H7 (cell line): Measurements from ENCODE around the gene FER. TPM values are rescaled to one million over a fixed set of nuclear protein-coding genes. Genes with fewer than 3 reads are reported as not detected.
A peak's percentile ranks its signal among the peaks of the same experiment; 100 is the strongest.

Experiments
- DNase-seq: peaks from one replicate; pipeline ENCODE4 v3.0.0; 2012
- H3K27me3 ChIP-seq: 2 replicates; pipeline ENCODE4 v1.6.0; 2011; ENCODE audit warnings: mild to moderate bottlenecking, low read length; ENCODE audit not compliant: control insufficient read depth, insufficient read depth
- H3K36me3 ChIP-seq: replicated peaks from 2 replicates; pipeline ENCODE4 v1.5.1; 2011; ENCODE audit warnings: low read length; ENCODE audit not compliant: control insufficient read depth, insufficient read depth
- H3K4me3 ChIP-seq: 2 replicates; pipeline ENCODE4 v1.5.1; 2011; ENCODE audit warnings: low read depth, mild to moderate bottlenecking, control low read depth, low read length, moderate library complexity; ENCODE audit not compliant: insufficient read depth
- total RNA-seq: library from RNA; depleted of rRNA; stranded (reverse); fragments of >200 nt; shearing (Covaris generic); gene quantifications from 2 replicates; pipeline ENCODE4 v1.2.3, GENCODE V29; 2014

The FER gene
- total RNA-seq, 1 experiment from 2014 or later = 6.7 TPM

DNA sequence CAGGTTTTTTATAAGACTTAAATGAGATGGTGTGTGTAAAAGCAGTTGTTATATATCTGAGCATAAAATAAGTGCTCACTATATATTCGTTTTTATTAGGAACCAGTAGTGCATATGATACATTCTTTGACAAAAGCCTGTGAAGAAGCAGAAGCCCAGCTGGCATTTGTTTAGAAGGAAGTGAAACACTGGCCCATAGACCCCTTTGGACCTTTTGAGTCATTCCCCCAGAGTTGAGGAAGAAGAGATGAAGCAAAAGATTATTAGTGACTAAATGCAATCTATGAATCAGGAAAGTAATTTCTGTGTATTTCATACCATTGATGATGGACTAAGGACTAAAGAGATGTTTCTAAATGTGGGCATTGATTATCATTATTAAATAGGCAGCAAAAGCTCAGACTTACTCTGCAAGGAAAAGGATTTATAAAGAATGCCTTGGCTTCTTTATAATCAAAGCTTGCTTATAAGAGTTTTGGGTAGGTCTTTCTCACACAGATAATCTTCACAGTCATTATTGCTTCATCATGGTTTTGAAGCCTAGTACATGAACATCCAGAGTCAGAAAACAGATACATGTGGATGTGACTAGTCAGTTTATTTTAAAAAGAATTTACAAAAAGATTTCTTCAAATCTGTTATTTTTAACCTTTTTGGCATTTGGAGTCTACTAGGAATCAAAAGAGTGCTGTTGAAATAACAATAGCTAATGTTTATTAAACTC, 16.9 kb upstream of the FER start:
- Histone ChIP-seq H3K36me3 (no peaks in the 10 kb centered on the region), H3K27me3 (no peaks in the 10 kb centered on the region), H3K4me3 (no peak overlapping the region)
- DNase-seq = no peak

DNA sequence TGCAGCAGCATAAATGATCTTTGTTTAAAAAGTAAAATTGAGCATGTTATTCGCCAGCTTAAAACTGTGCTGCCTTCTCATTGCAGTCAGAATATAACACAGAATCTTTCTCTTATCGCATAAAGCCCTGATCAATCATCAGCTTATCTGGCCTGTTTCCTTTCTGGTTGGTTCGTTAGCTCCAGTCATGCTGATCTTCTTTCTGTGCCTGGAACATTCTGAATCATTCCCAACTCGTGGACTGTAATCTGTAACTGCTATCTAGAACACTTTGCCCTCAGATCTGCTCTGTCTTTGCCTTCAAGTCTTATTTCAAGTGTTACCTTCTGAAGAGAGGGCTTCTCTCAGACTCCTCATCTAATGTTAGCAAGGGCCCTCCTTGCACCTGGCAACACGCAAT, 11.9 kb upstream of the FER start:
- no peak for DNase-seq
- no peaks in the 10 kb centered on the region for H3K27me3 ChIP-seq
- no peak overlapping the region for H3K4me3 ChIP-seq
- no peaks in the 10 kb centered on the region for H3K36me3 ChIP-seq

DNA sequence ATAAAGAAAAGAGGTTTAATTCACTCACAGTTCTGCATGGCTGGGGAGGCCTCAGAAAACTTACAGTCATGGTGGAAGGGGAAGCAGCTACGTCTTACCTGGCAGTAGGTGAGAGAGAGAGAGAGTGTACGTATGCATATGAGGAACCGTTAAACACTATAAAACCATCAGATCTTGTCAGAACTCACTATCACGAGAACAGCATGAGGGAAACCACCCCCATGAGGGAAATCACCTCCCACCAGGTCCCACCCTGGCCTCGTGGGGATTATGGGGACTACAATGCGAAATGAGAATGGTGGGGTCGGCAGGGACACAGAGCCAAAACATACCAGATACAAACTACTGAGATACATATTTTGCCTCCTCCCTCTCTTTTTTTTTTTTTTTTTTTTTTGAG, 10.8 kb upstream of the FER start:
- H3K36me3 ChIP-seq = no peaks in the 10 kb centered on the region
- no peak for DNase-seq
- H3K4me3 ChIP-seq = no peak overlapping the region
- H3K27me3 ChIP-seq = no peaks in the 10 kb centered on the region

- H3K36me3 ChIP-seq = no peaks in the 10 kb centered on the region
- DNase-seq = no peak
- no peaks in the 10 kb centered on the region for H3K27me3 ChIP-seq
- no peak overlapping the region for H3K4me3 ChIP-seq
Observed at GRCh38 chr5:108739376-108739775, 8.3 kb upstream of the FER start.

DNA sequence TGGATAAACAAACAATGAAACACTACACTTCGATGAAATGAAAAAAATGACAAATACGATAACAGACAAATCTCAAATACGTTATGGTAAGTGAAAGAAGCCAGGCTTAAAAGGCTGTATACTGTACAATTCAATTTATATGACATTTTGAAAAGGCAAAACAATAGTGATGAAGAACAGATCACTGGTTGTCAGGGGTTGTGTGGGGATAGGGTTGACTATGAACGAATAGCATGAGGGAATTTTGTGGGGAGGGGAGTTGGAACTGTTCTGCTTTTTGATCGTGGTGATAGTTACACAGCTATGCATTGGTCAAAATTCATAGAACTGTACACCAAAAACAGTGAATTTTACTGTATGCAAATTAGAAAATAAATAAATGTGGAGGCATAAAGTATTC, 7.8 kb upstream of the FER start:
- H3K36me3 ChIP-seq = no peaks in the 10 kb centered on the region
- H3K27me3 ChIP-seq = no peaks in the 10 kb centered on the region
- no peak overlapping the region for H3K4me3 ChIP-seq
- no peak for DNase-seq

GRCh38 chr5:108743319-108743718, 4.4 kb upstream of the FER start:
- no peaks in the 10 kb centered on the region for H3K27me3 ChIP-seq
- H3K4me3 ChIP-seq = no peak overlapping the region
- no peaks in the 10 kb centered on the region for H3K36me3 ChIP-seq
- no peak for DNase-seq

DNA sequence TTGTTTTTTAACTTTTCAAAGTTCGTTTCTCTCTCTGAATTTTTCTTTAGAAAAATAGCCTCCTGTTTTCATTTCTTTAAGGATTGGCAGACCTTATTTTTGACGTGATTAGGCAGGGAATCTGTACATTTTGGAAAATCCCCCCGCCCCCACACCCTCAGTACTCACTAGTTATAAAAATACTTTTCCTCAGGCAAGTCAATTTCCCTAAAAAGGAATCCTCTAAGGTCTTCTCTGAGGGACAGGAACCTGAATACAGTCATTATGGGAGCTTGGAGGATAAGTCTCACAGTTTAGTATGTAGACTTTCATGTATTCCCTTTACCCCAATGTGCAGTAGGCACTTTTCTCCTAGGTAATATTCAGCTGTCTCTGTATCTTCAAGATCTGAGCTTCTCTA, 3.9 kb upstream of the FER start:
- Histone ChIP-seq H3K4me3 (no peak overlapping the region), H3K27me3 (no peaks in the 10 kb centered on the region), H3K36me3 (no peaks in the 10 kb centered on the region)
- DNase-seq = no peak

- Histone ChIP-seq H3K36me3 (no peaks in the 10 kb centered on the region), H3K4me3 (peak overlapping the region; percentile 79), H3K27me3 (no peaks in the 10 kb centered on the region)
- no peak for DNase-seq
Observed at GRCh38 chr5:108747111-108747773, 455 bp upstream of the FER start.

DNA sequence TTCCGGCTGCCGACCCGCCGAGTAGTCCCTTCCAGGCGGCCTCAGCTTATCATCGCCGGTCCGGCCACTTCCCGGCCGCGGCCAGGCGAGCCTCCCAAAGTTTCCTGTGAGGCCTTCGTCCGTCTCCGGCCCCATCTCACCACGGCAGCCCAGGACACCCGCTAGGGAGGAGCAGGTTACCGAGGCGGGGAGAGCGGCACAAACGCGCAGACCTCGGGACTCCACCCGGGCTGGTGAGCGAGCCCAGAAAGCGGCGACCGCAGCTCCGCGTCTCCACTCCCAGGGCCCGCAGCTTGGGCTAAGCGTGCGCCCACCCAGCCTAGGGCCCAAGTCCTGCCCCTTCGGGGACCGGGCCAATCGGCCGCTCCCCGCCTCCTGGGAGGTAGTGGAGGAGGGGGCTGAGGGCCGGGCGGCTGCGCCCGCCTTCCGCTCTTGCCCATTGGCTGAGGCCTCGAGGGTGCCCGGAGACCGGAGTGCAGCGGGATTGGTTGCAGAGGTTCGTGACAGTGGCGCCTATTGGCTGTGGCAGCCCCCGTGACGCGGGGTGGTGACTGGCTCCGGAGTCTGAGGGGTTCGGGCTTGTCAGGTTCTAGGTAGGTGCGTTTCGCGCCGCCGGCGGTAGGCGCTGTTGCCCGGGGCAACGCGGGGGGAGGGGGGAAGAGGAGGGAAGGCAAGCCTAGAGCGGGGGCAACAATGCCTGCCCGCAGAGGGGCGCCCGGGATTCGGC, 867 bp downstream of the FER start:
- Histone ChIP-seq H3K27me3 (no peaks in the 10 kb centered on the region), H3K36me3 (no peaks in the 10 kb centered on the region), H3K4me3 (peak overlapping the region; percentile 79)
- DNase-seq = peak; percentile 97

DNA sequence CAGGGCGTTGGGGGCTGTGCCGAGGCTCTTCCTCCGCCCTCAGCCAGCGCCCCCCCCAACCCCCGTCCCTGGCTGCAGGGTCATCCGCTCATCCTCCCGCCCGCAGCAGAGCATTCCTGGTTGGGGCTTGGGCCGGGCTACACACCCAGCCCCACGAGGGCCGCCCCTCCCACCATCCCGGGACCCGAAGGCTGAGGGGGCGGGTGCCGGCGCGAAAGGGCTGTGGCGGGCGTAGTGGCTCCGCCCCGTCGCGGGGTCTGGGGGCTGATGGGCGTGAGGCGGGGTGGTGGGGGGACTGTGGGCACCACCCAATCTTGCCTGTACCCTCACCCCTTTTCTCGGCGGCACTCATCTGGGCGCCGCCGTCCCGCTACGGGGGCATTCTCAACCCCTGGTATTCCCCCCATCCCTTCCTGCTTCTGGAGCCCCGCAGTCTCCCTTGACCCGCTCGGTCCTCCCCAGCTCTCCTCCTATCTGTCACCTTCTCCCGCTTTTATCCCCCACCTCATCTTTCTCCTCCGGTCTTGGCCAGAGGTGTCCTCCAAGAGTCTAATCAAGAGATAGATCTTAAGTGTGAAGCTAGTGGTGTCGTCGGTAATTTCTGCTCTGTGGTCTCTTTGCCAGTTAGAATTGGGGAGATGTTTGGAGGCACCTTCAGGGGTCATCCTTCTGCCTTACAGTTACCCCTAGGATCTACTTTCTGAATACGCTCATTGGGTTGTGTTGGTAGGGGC, 1.6 kb downstream of the FER start:
- no peaks in the 10 kb centered on the region for H3K27me3 ChIP-seq
- peak; percentile 89 for DNase-seq
- peak overlapping the region; percentile 79 for H3K4me3 ChIP-seq
- no peaks in the 10 kb centered on the region for H3K36me3 ChIP-seq

DNA sequence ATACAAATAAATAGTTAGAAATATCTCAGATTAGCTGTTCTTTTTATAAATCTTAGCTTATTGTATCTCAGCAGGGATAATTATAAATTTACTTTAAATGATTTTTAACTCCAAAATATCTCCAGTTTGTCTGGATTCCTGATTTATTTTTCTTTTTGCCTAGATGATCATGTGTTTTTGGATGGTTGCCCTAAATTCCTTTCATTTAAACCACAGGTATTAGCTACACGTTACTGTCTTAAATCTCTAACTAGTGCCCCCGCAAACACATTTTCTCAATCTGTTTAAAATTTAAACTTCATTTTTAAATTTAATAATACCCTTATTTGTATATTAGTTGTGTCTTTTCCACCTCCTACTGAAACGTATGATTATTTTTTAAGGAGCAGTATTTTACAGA, 5.6 kb downstream of the FER start:
- Histone ChIP-seq H3K36me3 (no peaks in the 10 kb centered on the region), H3K4me3 (no peak overlapping the region), H3K27me3 (no peaks in the 10 kb centered on the region)
- DNase-seq = no peak

DNA sequence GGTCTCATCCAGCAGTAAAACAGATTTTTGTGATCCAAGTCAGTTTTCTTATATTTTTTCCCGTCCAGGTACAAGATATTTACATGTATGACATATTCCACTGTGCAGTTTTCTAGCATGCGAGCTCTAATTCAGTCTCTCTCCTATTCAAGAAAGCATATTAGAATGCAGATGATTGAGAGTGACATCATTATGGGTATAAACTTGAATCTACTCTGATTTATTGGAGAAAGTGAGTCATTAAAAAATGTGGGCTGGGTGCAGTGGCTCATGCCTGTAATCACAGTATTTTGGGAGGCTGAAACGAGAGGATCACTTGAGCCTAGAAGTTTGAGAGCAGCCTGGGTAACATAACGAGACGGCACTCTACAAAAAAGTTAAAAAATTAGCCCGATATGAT, 6.2 kb downstream of the FER start:
- no peaks in the 10 kb centered on the region for H3K36me3 ChIP-seq
- H3K27me3 ChIP-seq = no peaks in the 10 kb centered on the region
- no peak overlapping the region for H3K4me3 ChIP-seq
- DNase-seq = no peak

DNA sequence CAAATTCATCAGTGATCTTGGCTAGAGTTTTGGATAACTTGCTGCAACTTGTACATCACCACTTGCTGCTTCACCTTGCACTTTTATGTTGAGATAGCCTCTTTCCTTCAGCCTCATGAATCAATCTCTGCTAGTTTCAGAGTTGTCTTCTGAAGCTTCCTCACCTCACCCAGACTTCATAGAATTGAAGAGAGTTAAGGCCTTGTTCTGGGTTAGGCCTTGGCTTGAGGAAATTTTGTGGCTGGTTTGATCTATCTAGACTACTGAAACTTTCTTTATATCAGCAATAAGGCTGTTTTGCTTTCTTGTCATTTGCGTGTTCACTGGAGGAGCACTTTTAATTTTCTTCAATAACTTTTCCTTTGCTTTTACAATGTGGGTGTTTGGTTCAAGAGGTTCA, 12.8 kb downstream of the FER start:
- DNase-seq = no peak
- no peaks in the 10 kb centered on the region for H3K36me3 ChIP-seq
- no peak overlapping the region for H3K4me3 ChIP-seq
- no peaks in the 10 kb centered on the region for H3K27me3 ChIP-seq

DNA sequence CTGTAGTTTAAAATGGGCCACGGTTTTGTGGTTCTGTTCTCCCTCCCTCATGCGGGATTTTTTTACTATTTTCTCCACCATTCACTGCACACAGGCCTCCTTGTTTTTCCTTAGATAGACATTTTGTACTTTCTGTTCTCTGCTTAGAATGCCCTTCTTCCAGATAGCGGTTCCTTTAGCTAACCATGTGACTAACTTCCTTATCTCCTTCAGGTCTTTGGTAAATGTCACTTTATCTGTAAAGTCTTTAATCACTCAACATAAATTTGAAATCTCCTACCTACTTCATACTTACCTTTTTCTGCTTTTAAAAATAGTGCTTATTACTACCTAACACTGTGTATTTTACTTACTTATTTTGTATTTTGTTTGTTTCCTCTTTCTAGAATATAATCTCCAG, 15.0 kb downstream of the FER start:
- Histone ChIP-seq H3K4me3 (no peak overlapping the region), H3K27me3 (no peaks in the 10 kb centered on the region), H3K36me3 (no peaks in the 10 kb centered on the region; the same call in 1 of the 2 replicates)
- DNase-seq = no peak
